ENCODE results near the gene ABHD2. TPM values are rescaled to one million over a fixed set of nuclear protein-coding genes. Genes with fewer than 3 reads are reported as not detected.

The ABHD2 gene
- total RNA-seq, 1 experiment from 2014 or later = 15.6 TPM

DNA sequence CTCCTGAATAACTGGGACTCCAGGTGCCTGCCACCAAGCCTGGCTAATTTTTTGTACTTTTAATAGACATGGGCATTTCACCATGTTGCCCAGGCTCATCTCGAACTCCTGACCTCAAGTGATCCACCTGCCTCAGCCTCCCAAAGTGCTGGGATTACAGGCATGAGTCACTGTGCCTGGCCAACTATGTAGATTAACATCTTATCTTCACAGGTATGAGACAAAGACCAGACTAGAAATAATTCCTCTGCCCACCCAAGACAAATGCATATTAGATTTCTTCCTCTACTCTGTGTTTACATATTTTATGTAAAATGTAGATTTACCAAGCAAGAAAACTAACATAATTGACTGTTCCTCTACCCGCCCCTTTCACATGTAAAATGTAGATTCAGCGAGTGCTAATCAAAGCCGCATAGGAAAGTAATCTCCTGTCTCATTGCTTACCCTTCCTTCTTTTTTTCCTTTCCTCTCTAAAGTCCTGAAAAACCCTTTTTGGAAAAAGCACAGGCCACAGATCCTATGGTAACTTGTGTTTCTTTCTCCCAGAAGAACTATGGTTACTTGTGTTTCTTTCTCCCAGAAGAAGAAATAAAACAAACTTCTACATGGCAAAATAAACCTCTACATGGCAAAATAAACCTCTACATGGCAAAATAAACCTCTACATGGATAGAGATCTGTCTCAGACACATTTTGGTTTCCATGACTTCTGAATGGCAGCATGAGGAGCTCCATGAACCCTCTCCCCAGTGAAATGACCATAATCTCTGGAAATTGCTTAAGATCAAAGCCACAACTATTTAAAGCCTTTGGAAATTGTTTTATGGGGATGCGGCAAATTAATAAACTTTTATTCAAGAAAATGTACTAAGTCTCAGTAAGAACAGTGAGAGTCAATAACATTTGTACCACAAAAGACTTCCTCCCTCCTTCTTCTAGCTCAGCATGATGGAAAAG is 9.1 kb upstream of the ABHD2 start:
- Histone ChIP-seq H3K14ac (ENCODE audit: insufficient read depth, low read length) (no peak overlapping the region), H3K56ac (ENCODE audit: insufficient read length, low read depth, low read length) (no peak overlapping the region), H3T11ph (ENCODE audit: low read length) (no peak overlapping the region), H2AFZ (ENCODE audit: low read length) (no peak overlapping the region), H3K18ac (ENCODE audit: insufficient read length, low read depth, low read length) (no peak overlapping the region), H2AK5ac (ENCODE audit: insufficient read length, low read length) (no peak overlapping the region), H4K5ac (ENCODE audit: insufficient read length, low read depth, low read length) (no peak overlapping the region), H3K4ac (ENCODE audit: low read depth, low read length) (no peak overlapping the region), H2BK20ac (ENCODE audit: low read depth, low read length, poor library complexity, severe bottlenecking) (no peak overlapping the region), H4K91ac (ENCODE audit: insufficient read length, low read depth, low read length) (no peak overlapping the region), H2BK15ac (ENCODE audit: low read depth, low read length) (no peak overlapping the region), H4K20me1 (ENCODE audit: control insufficient read depth, insufficient read depth, insufficient read length) (no peaks in the 10 kb centered on the region), H3K79me1 (ENCODE audit: insufficient read depth, low read depth, low read length, poor library complexity, severe bottlenecking) (no peaks in the 10 kb centered on the region), H2BK12ac (ENCODE audit: insufficient read length, low read depth, low read length) (no peak overlapping the region), H3K27me3 (ENCODE audit: insufficient read depth, low read length) (no peaks in the 10 kb centered on the region), H3K79me2 (ENCODE audit: insufficient read depth, low read length) (no peaks in the 10 kb centered on the region), H4K8ac (replicated peaks; ENCODE audit: insufficient read length, low read depth, low read length) (no peak overlapping the region), H3K9me3 (ENCODE audit: control insufficient read depth, low read depth, low read length) (no peaks in the 10 kb centered on the region), H3K9ac (ENCODE audit: extremely low read depth, insufficient read length, low read length) (no peak overlapping the region), H3K27ac (ENCODE audit: insufficient read length, low read depth, low read length) (no peak overlapping the region), H3K4me2 (ENCODE audit: insufficient read depth, insufficient read length, low read length) (no peak overlapping the region), H3K4me1 (ENCODE audit: insufficient read depth, low read length) (no peaks in the 10 kb centered on the region), H3K23ac (ENCODE audit: insufficient read length, low read depth, low read length) (no peak overlapping the region), H2BK120ac (ENCODE audit: low read depth, low read length, poor library complexity, severe bottlenecking) (no peak overlapping the region), H3K23me2 (ENCODE audit: insufficient read length, low read depth, low read length, poor library complexity, severe bottlenecking) (no peaks in the 10 kb centered on the region), H2BK5ac (ENCODE audit: insufficient read length, low read length) (no peak overlapping the region)
- H3K36me3 Mint-ChIP-seq (ENCODE audit: insufficient read depth in 1 of 3, low read depth in 3 of 3) = peaks cover 0 to 3% (median 0%) of the 10 kb centered on the region in 3 experiments; a peak in 2 of 7 replicates
- H3K4me1 Mint-ChIP-seq = peaks cover 21 to 22% of the 10 kb centered on the region in 2 experiments
- H3K27me3 Mint-ChIP-seq (ENCODE audit: low read depth) = no peaks in the 10 kb centered on the region; the same call in 1 of the 2 replicates
- H3K4me3 Mint-ChIP-seq = no peak overlapping the region; a peak in 1 of 5 replicates
- no peaks in the 10 kb centered on the region; a peak in 1 of 5 replicates for H3K9me3 Mint-ChIP-seq
- H3K27ac Mint-ChIP-seq = no peak overlapping the region
- DNase-seq = no peak
- TF ChIP-seq, protein P1, sequence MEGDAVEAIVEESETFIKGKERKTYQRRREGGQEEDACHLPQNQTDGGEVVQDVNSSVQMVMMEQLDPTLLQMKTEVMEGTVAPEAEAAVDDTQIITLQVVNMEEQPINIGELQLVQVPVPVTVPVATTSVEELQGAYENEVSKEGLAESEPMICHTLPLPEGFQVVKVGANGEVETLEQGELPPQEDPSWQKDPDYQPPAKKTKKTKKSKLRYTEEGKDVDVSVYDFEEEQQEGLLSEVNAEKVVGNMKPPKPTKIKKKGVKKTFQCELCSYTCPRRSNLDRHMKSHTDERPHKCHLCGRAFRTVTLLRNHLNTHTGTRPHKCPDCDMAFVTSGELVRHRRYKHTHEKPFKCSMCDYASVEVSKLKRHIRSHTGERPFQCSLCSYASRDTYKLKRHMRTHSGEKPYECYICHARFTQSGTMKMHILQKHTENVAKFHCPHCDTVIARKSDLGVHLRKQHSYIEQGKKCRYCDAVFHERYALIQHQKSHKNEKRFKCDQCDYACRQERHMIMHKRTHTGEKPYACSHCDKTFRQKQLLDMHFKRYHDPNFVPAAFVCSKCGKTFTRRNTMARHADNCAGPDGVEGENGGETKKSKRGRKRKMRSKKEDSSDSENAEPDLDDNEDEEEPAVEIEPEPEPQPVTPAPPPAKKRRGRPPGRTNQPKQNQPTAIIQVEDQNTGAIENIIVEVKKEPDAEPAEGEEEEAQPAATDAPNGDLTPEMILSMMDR (conservative IDR thresholded peaks at IDR 0.05) = no peak
- no CpG with 5 or more reads among the region's 5 CpGs for WGBS (ENCODE audit: extremely low coverage, insufficient read length, low lambda C conversion rate)
